H1 (cell line): ENCODE results near the gene FBN3. TPM values are rescaled to one million over a fixed set of nuclear protein-coding genes. Genes with fewer than 3 reads are reported as not detected.

Experiments
- CTCF ChIA-PET: fragments of 300-600 bp; sonication (Branson Sonifier 250); formaldehyde crosslinking; loops from one replicate; lab custom pipeline; 2021; ENCODE audit not compliant: partially characterized antibody; lab: Charles Lee
- POLR2A ChIA-PET: fragments of 300-600 bp; sonication (Branson Sonifier 250); formaldehyde crosslinking; loops from one replicate; lab custom pipeline; 2021; ENCODE audit warnings: inconsistent platforms; ENCODE audit not compliant: partially characterized antibody; lab: Charles Lee
- DNase-seq, 2 experiments: peaks; one replicate each; pipeline versions ENCODE4 v3.0.0 to v3.0.0-alpha.2; 2010 to 2022; ENCODE audit warnings: low spot score in 2 of 2, low read depth in 1 of 2, mixed read lengths in 1 of 2
- FAIRE-seq: peaks from 2 replicates; lab custom pipeline; 2011; peaks lifted over from hg19 to GRCh38; lab: Jason Lieb, UNC
- H2AFZ ChIP-seq: 2 replicates; pipeline ENCODE4 v1.8.1; 2012; ENCODE audit warnings: low read length, inconsistent platforms
- H2AK5ac ChIP-seq: 2 replicates; pipeline ENCODE4 v1.6.1; 2013; ENCODE audit warnings: low read depth, low read length
- H2BK120ac ChIP-seq: replicated peaks from 2 replicates; pipeline ENCODE3; 2013; ENCODE audit warnings: low read depth, low read length, inconsistent platforms
- H2BK12ac ChIP-seq: 2 replicates; pipeline ENCODE4 v1.6.1; 2013; ENCODE audit warnings: low read depth, low read length
- H2BK15ac ChIP-seq: 2 replicates; pipeline ENCODE4 v1.6.1; 2013; ENCODE audit warnings: low read length
- H2BK20ac ChIP-seq: 2 replicates; pipeline ENCODE4 v1.6.1; 2013; ENCODE audit warnings: low read length
- H2BK5ac ChIP-seq: 2 replicates; pipeline ENCODE4 v1.6.1; 2013; ENCODE audit warnings: low read depth, low read length
- H3K14ac ChIP-seq: 2 replicates; pipeline ENCODE4 v1.6.1; 2013; ENCODE audit warnings: inconsistent platforms; ENCODE audit not compliant: insufficient read length
- H3K18ac ChIP-seq: 2 replicates; pipeline ENCODE4 v1.6.1; 2013; ENCODE audit warnings: low read length; ENCODE audit errors: extremely low read depth
- H3K23ac ChIP-seq: 2 replicates; pipeline ENCODE4 v1.6.1; 2013; ENCODE audit warnings: inconsistent platforms; ENCODE audit not compliant: insufficient read length
- H3K23me2 ChIP-seq: 2 replicates; pipeline ENCODE4 v1.6.1; 2013; ENCODE audit warnings: low read depth, low read length
- H3K27ac ChIP-seq: 2 replicates; pipeline ENCODE4 v1.6.1; 2011; ENCODE audit warnings: low read depth, low read length, inconsistent platforms
- H3K27me3 ChIP-seq, 4 experiments: replicated peaks in 1 of 4; 1 replicate in 1 of 4; 2 replicates in 3 of 4; pipeline versions ENCODE4 v1.6.1 to v1.8.1; 2011 to 2013; ENCODE audit warnings: low read length in 3 of 4, mild to moderate bottlenecking in 3 of 4, inconsistent platforms in 2 of 4, mixed read lengths in 2 of 4, moderate library complexity in 1 of 4; ENCODE audit not compliant: control insufficient read depth in 3 of 4, insufficient read depth in 3 of 4; ENCODE audit errors: extremely low read depth in 1 of 4
- H3K36me3 ChIP-seq, 4 experiments: 2 replicates each; pipeline versions ENCODE4 v1.6.1 to v1.8.1; 2011 to 2013; ENCODE audit warnings: mild to moderate bottlenecking in 4 of 4, low read length in 3 of 4, moderate library complexity in 2 of 4, control low read depth in 1 of 4, inconsistent platforms in 1 of 4; ENCODE audit not compliant: insufficient read depth in 4 of 4, control insufficient read depth in 2 of 4
- H3K4ac ChIP-seq: replicated peaks from 2 replicates; pipeline ENCODE3; 2013; ENCODE audit warnings: low read length, low read depth, mixed read lengths, inconsistent platforms; ENCODE audit not compliant: insufficient read length
- H3K4me1 ChIP-seq, 4 experiments: replicated peaks in 1 of 4; 1 replicate in 1 of 4; 2 replicates in 3 of 4; pipeline versions ENCODE4 v1.6.1 to v1.8.1; 2011 to 2013; ENCODE audit warnings: low read length in 3 of 4, inconsistent platforms in 2 of 4, mixed read lengths in 1 of 4; ENCODE audit not compliant: insufficient read depth in 4 of 4, control insufficient read depth in 3 of 4
- H3K4me2 ChIP-seq, 2 experiments: 2 replicates each; pipeline versions ENCODE4 v1.6.1 to v1.8.1; 2011 to 2013; ENCODE audit warnings: low read depth in 2 of 2, low read length in 2 of 2, control low read depth in 1 of 2, inconsistent platforms in 1 of 2, mild to moderate bottlenecking in 1 of 2; ENCODE audit not compliant: insufficient read depth in 1 of 2
- H3K4me3 ChIP-seq, 4 experiments: fragments of 200-600, 300-600 bp in 1 of 4; sonication (generic), shearing (Covaris generic), sonication (Bioruptor Twin) in 1 of 4; 2 replicates each; pipeline versions ENCODE4 v1.5.1 to v1.8.1; 2011 to 2016; ENCODE audit warnings: low read length in 4 of 4, low read depth in 3 of 4, control low read depth in 2 of 4, inconsistent platforms in 2 of 4, mild to moderate bottlenecking in 2 of 4, mixed read lengths in 1 of 4, moderate library complexity in 1 of 4; ENCODE audit not compliant: insufficient read depth in 2 of 4; ENCODE audit errors: extremely low read depth in 1 of 4
- H3K56ac ChIP-seq: replicated peaks from 2 replicates; pipeline ENCODE3; 2013; ENCODE audit warnings: low read depth, mild to moderate bottlenecking, mixed read lengths, low read length, inconsistent platforms; ENCODE audit not compliant: insufficient read length
- H3K79me1 ChIP-seq: 2 replicates; pipeline ENCODE4 v1.6.1; 2013; ENCODE audit warnings: low read depth, low read length, control low read depth
- H3K79me2 ChIP-seq, 2 experiments: 2 replicates each; pipeline versions ENCODE4 v1.6.1 to v1.8.1; 2012 to 2013; ENCODE audit warnings: low read length in 2 of 2, mild to moderate bottlenecking in 2 of 2, inconsistent platforms in 1 of 2; ENCODE audit not compliant: insufficient read depth in 2 of 2, control insufficient read depth in 1 of 2
- H3K9ac ChIP-seq, 4 experiments: replicated peaks in 1 of 4; 1 replicate in 1 of 4; 2 replicates in 3 of 4; pipeline versions ENCODE4 v1.6.1 to v1.8.1; 2011 to 2013; ENCODE audit warnings: low read depth in 3 of 4, low read length in 3 of 4, control low read depth in 2 of 4, mild to moderate bottlenecking in 2 of 4, moderate library complexity in 2 of 4, inconsistent platforms in 1 of 4; ENCODE audit errors: extremely low read depth in 1 of 4
- H3K9me3 ChIP-seq, 2 experiments: 2 replicates each; pipeline versions ENCODE4 v1.6.1 to v1.8.1; 2012 to 2013; ENCODE audit warnings: mild to moderate bottlenecking in 2 of 2, moderate library complexity in 2 of 2, control low read depth in 1 of 2, inconsistent platforms in 1 of 2, low read depth in 1 of 2, low read length in 1 of 2, mixed read lengths in 1 of 2; ENCODE audit not compliant: insufficient read depth in 2 of 2
- H4K20me1 ChIP-seq, 2 experiments: replicated peaks in 1 of 2; 2 replicates each; pipeline versions ENCODE3 to v1.8.1; 2011 to 2013; ENCODE audit warnings: inconsistent platforms in 2 of 2, low read length in 2 of 2, mild to moderate bottlenecking in 1 of 2; ENCODE audit not compliant: insufficient read depth in 2 of 2, control insufficient read depth in 1 of 2
- H4K5ac ChIP-seq: 2 replicates; pipeline ENCODE4 v1.6.1; 2013; ENCODE audit warnings: low read length, low read depth, mixed read lengths, inconsistent platforms; ENCODE audit not compliant: insufficient read length
- H4K8ac ChIP-seq: 2 replicates; pipeline ENCODE4 v1.8.0; 2013; ENCODE audit warnings: mild to moderate bottlenecking, moderate library complexity, low read length, inconsistent platforms; ENCODE audit not compliant: insufficient read depth; ENCODE audit errors: extremely low read depth
- H4K91ac ChIP-seq: replicated peaks from 2 replicates; pipeline ENCODE3; 2013; ENCODE audit warnings: low read length, mixed read lengths, inconsistent platforms; ENCODE audit not compliant: insufficient read length
- CREB1 ChIP-seq: IDR thresholded peaks from 2 replicates; pipeline ENCODE4 v1.6.1; 2012; ENCODE audit warnings: inconsistent platforms
- KDM4A ChIP-seq: IDR thresholded peaks from one replicate; pipeline ENCODE4 v1.7.1; 2012; ENCODE audit warnings: low read depth, mild to moderate bottlenecking, moderate library complexity, low read length, inconsistent platforms; ENCODE audit not compliant: severe bottlenecking
- MAFK ChIP-seq: IDR thresholded peaks from 2 replicates; pipeline ENCODE4 v1.6.1; 2012; ENCODE audit warnings: low read depth, mild to moderate bottlenecking, improper control_type of control experiment, low read length
- RAD21 ChIP-seq, 2 experiments: IDR thresholded peaks in 1 of 2; conservative IDR thresholded peaks in 1 of 2; 2 replicates each; pipeline ENCODE4 v1.6.1; 2011; ENCODE audit warnings: low read depth in 2 of 2, low read length in 2 of 2, improper control_type of control experiment in 1 of 2, inconsistent platforms in 1 of 2, mild to moderate bottlenecking in 1 of 2, moderate library complexity in 1 of 2
- RBBP5 ChIP-seq: IDR thresholded peaks from 2 replicates; pipeline ENCODE4 v1.7.1; 2012; ENCODE audit warnings: low read depth, mild to moderate bottlenecking, inconsistent platforms, low read length, moderate library complexity, borderline replicate concordance
- RNF2 ChIP-seq: fragments of 200-900, 300-1000 bp; sonication (generic); IDR thresholded peaks from 2 replicates; pipeline ENCODE4 v1.7.1; 2016; ENCODE audit warnings: borderline replicate concordance, low read depth, mild to moderate bottlenecking, antibody characterized with exemption, low read length; ENCODE audit not compliant: poor library complexity, severe bottlenecking; ENCODE audit errors: missing control alignments
- SIRT6 ChIP-seq: IDR thresholded peaks from one replicate; pipeline ENCODE4 v1.7.1; 2012; ENCODE audit warnings: low read length, inconsistent platforms
- ZNF274 ChIP-seq: IDR thresholded peaks from 2 replicates; pipeline ENCODE4 v1.7.0; 2012; ENCODE audit warnings: low read length, borderline replicate concordance; ENCODE audit errors: extremely low read depth
- WGBS, 2 experiments: shearing (Covaris generic) in 1 of 2; methylation state at CpG; one replicate each; pipeline versions ENCODE4 v1.1.6 to v1.1.7; 2013 to 2015; ENCODE audit warnings: low lambda C conversion rate in 2 of 2, mixed read lengths in 2 of 2, inconsistent platforms in 1 of 2, low coverage in 1 of 2, missing lambda C conversion rate in 1 of 2; ENCODE audit not compliant: insufficient replicate concordance in 2 of 2, insufficient coverage in 1 of 2, insufficient read length in 1 of 2; ENCODE audit errors: extremely low coverage in 1 of 2, missing lambda C conversion rate in 1 of 2; 5-methylcytosine and 5-hydroxymethylcytosine counted together
- polyA plus RNA-seq, 7 experiments: library from polyadenylated mRNA; depleted of rRNA in 3 of 7; stranded (reverse) in 5 of 7; unstranded in 2 of 7; fragments of >200 nt in 5 of 7; fragments of 200-250 nt in 2 of 7; gene quantifications; 1 replicate in 5 of 7; 2 replicates in 1 of 7; 4 replicates in 1 of 7; pipeline versions ENCODE4 v1.2.1 to v1.2.3, GENCODE V29; 2011 to 2013; ENCODE audit warnings: missing spikeins in 2 of 7, mixed read lengths in 2 of 7
- total RNA-seq: library from RNA; stranded (reverse); fragmentation: NEBNext Ultra II Directional; extraction: Animal tissue kit (Norgen Biotek cat#: 25700); gene quantifications from 2 replicates; pipeline ENCODE4 v1.2.1, GENCODE V29; 2021
- TF ChIP-seq, protein P1 (sequence below): IDR thresholded peaks from 2 replicates; pipeline ENCODE4 v1.6.1; 2011; ENCODE audit warnings: low read depth, mild to moderate bottlenecking, low read length; ENCODE audit not compliant: insufficient read depth
- TF ChIP-seq, protein P2 (sequence below): IDR thresholded peaks from 2 replicates; pipeline ENCODE4 v1.6.1; 2011; ENCODE audit warnings: low read length, improper control_type of control experiment

The FBN3 gene
- total and polyA plus RNA-seq, 2 of the 8 experiments (the other 6 are each of a cell fraction or from before 2014, with no cell fraction given), result 37.1 to 38.7 TPM

DNA sequence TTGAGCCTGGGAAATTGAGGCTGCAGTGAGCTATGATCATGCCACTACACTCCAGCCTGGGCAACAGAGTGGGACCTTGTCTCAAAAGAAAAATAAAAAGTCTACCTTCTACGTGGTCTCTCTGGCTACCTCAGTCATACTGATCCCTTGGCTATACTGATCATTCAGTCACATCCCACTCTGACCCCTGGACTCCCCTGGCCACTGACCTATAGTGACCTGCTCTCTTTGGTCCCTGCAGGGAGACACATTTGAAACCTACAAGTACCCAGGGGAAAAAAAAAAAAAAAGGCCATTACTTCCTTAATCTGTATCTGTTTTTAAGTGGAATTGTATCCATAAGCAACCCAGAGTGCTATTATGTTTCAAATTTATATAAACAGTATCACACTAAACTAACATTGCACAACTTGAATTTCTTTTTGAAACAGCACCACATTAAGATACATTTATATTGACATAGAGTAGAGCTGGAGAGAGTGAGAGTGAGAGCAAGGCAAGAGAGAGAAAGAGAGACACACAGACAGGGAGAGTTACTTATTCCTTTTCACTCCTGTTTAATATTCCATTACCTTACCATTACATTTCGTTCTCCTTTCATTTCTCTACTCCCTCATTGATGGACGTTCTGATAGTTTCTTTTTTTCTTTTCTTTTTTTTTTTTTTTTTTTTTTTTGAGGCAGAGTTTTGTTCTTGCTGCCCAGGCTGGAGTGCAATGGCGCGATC is 36.1 kb upstream of the FBN3 start:
- no peak overlapping the region for H3K14ac ChIP-seq
- H4K91ac ChIP-seq, result no peak overlapping the region
- no peaks in the 10 kb centered on the region for H4K20me1 ChIP-seq
- no peaks in the 10 kb centered on the region for H3K9me3 ChIP-seq
- no peaks in the 10 kb centered on the region for H3K27me3 ChIP-seq
- H4K5ac ChIP-seq, result no peak overlapping the region
- H2AFZ ChIP-seq, result no peak overlapping the region
- no peaks in the 10 kb centered on the region for H3K4me1 ChIP-seq
- ChIA-PET CTCF (interaction anchor here (0.6 to 1.9 kb wide), 4 partner anchors 25 to 155 kb away, joined by 3 to 8 read pairs (median 3); no protein-coding TSS in a partner anchor), POLR2A (interaction anchor here (0.7 to 0.9 kb wide), 2 partner anchors 40 to 54 kb away, joined by 3 to 4 read pairs; no protein-coding TSS in a partner anchor)
- no peaks in the 10 kb centered on the region for H3K79me1 ChIP-seq
- no peaks in the 10 kb centered on the region for H3K23me2 ChIP-seq
- H2BK12ac ChIP-seq, result no peak overlapping the region
- no peak overlapping the region for H4K8ac ChIP-seq
- H3K18ac ChIP-seq, result no peak overlapping the region
- 98 to 100% methylated on average over 2 to 4 of the region's 5 CpGs for WGBS, 2 experiments
- H2BK20ac ChIP-seq, result no peak overlapping the region
- no peak overlapping the region; the same call in 1 of the 2 replicates for H2AK5ac ChIP-seq
- H3K79me2 ChIP-seq, result no peaks in the 10 kb centered on the region
- H2BK15ac ChIP-seq, result no peak overlapping the region
- no peaks in the 10 kb centered on the region for H3K36me3 ChIP-seq
- H2BK120ac ChIP-seq, result no peak overlapping the region
- no peak overlapping the region for H3K23ac ChIP-seq
- no peak overlapping the region for H3K56ac ChIP-seq
- FAIRE-seq (no peak), DNase-seq (no peak)
- no peak overlapping the region for H3K4me3 ChIP-seq
- H3K4ac ChIP-seq, result no peak overlapping the region
- H3K27ac ChIP-seq, result no peak overlapping the region
- H3K9ac ChIP-seq, result no peak overlapping the region
- no peak overlapping the region for H3K4me2 ChIP-seq
- H2BK5ac ChIP-seq, result no peak overlapping the region
- TF ChIP-seq RNF2, result no peak
- TF ChIP-seq, protein P1, sequence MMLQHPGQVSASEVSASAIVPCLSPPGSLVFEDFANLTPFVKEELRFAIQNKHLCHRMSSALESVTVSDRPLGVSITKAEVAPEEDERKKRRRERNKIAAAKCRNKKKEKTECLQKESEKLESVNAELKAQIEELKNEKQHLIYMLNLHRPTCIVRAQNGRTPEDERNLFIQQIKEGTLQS, result no peak
- no peak for TF ChIP-seq ZNF274
- no peak for TF ChIP-seq CREB1
- TF ChIP-seq RBBP5, result no peak
- TF ChIP-seq MAFK, result no peak
- no peak for TF ChIP-seq RAD21 (IDR thresholded peaks at IDR 0.05 in 1 of 2, conservative IDR thresholded peaks at IDR 0.05 in 1 of 2; ENCODE audit: low read depth in 2 of 2, low read length in 2 of 2)
- TF ChIP-seq, protein P2, sequence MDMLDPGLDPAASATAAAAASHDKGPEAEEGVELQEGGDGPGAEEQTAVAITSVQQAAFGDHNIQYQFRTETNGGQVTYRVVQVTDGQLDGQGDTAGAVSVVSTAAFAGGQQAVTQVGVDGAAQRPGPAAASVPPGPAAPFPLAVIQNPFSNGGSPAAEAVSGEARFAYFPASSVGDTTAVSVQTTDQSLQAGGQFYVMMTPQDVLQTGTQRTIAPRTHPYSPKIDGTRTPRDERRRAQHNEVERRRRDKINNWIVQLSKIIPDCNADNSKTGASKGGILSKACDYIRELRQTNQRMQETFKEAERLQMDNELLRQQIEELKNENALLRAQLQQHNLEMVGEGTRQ, result no peak
- TF ChIP-seq KDM4A, result no peak
- no peak for TF ChIP-seq SIRT6
